SK-N-SH (cell line): ENCODE data around the gene LAGE3. TPM values are rescaled to one million over a fixed set of nuclear protein-coding genes. Genes with fewer than 3 reads are reported as not detected.

Source experiments
- CTCF ChIA-PET: fragments of 300-600, 350-600 bp; formaldehyde crosslinking; extraction: SDS; loops from one replicate; lab custom pipeline; 2021; lab: Yijun Ruan, JAX
- POLR2A ChIA-PET: fragments of 350-600 bp; sonication (Branson Sonifier 250); formaldehyde crosslinking; extraction: SDS; loops from one replicate; lab custom pipeline; 2020; ENCODE audit warnings: antibody characterized with exemption, inconsistent platforms; lab: Yijun Ruan, JAX
- DNase-seq: peaks from one replicate; pipeline ENCODE4 v3.0.0; 2012
- H2AFZ ChIP-seq: fragments of 200-600 bp; sonication (generic); 2 replicates; pipeline ENCODE4 v1.8.1; 2016; ENCODE audit warnings: antibody characterized with exemption, mild to moderate bottlenecking, low read depth
- H3F3A ChIP-seq: fragments of 200-600 bp; sonication (generic); replicated peaks from 2 replicates; pipeline ENCODE3; 2016; ENCODE audit warnings: antibody characterized with exemption, mild to moderate bottlenecking; ENCODE audit not compliant: insufficient read depth
- H3K27ac ChIP-seq, 2 experiments: fragments of 200-500 bp in 1 of 2; fragments of 200-600 bp in 1 of 2; sonication (Bioruptor generic) in 1 of 2; sonication (generic), shearing (Covaris generic) in 1 of 2; 2 replicates each; pipeline versions ENCODE4 v1.5.1 to v1.6.1; 2014 to 2016; ENCODE audit warnings: low read depth in 2 of 2, inconsistent platforms in 1 of 2, low read length in 1 of 2, mild to moderate bottlenecking in 1 of 2, mixed read lengths in 1 of 2
- H3K27me3 ChIP-seq: fragments of 200-600 bp; sonication (generic), shearing (Covaris generic); 2 replicates; pipeline ENCODE4 v1.6.1; 2016; ENCODE audit warnings: mixed run types; ENCODE audit not compliant: insufficient read depth
- H3K36me3 ChIP-seq, 2 experiments: fragments of 200-500 bp in 1 of 2; fragments of 200-600 bp in 1 of 2; sonication (Bioruptor generic) in 1 of 2; sonication (generic) in 1 of 2; replicated peaks in 1 of 2; 2 replicates each; pipeline versions ENCODE3 to v1.5.1; 2014 to 2016; ENCODE audit warnings: low read length in 1 of 2, mild to moderate bottlenecking in 1 of 2; ENCODE audit not compliant: insufficient read depth in 2 of 2, control insufficient read depth in 1 of 2
- H3K4me1 ChIP-seq, 2 experiments: fragments of 200-500 bp in 1 of 2; fragments of 200-600 bp in 1 of 2; sonication (Bioruptor generic) in 1 of 2; sonication (generic), shearing (Covaris generic) in 1 of 2; 2 replicates each; pipeline versions ENCODE4 v1.5.1 to v1.6.1; 2014 to 2016; ENCODE audit warnings: low read depth in 1 of 2, low read length in 1 of 2, mixed run types in 1 of 2; ENCODE audit not compliant: insufficient read depth in 2 of 2, control insufficient read depth in 1 of 2
- H3K4me2 ChIP-seq: fragments of 200-600 bp; sonication (generic), shearing (Covaris generic); 2 replicates; pipeline ENCODE4 v1.6.1; 2017; ENCODE audit warnings: mixed run types
- H3K4me3 ChIP-seq, 2 experiments: fragments of 200-500 bp in 1 of 2; fragments of 200-600 bp in 1 of 2; sonication (Bioruptor generic) in 1 of 2; sonication (generic), shearing (Covaris generic) in 1 of 2; 2 replicates each; pipeline versions ENCODE4 v1.5.1 to v1.8.1; 2014 to 2016; ENCODE audit warnings: low read depth in 2 of 2, inconsistent platforms in 1 of 2, low read length in 1 of 2, mild to moderate bottlenecking in 1 of 2, mixed read lengths in 1 of 2, moderate library complexity in 1 of 2
- H3K79me2 ChIP-seq: fragments of 200-600 bp; sonication (generic); 2 replicates; pipeline ENCODE4 v1.8.1; 2017; ENCODE audit warnings: mild to moderate bottlenecking; ENCODE audit not compliant: insufficient read depth
- H3K9ac ChIP-seq: fragments of 200-600 bp; sonication (generic); 2 replicates; pipeline ENCODE4 v1.6.1; 2017; ENCODE audit warnings: mixed run types
- H3K9me2 ChIP-seq: fragments of 200-600 bp; sonication (generic); 2 replicates; pipeline ENCODE4 v1.6.1; 2017; ENCODE audit warnings: mixed run types
- H3K9me3 ChIP-seq: fragments of 200-600 bp; sonication (generic); 2 replicates; pipeline ENCODE4 v1.6.1; 2017; ENCODE audit warnings: mixed run types, mild to moderate bottlenecking, moderate library complexity
- H4K20me1 ChIP-seq: fragments of 200-600 bp; sonication (generic); 2 replicates; pipeline ENCODE4 v1.6.1; 2017; ENCODE audit warnings: mild to moderate bottlenecking, mixed run types; ENCODE audit not compliant: insufficient read depth
- EP300 ChIP-seq, 2 experiments: IDR thresholded peaks; 2 replicates each; pipeline versions ENCODE4 v1.4.0 to v1.6.1; 2012; ENCODE audit warnings: borderline replicate concordance in 1 of 2, low read depth in 1 of 2, low read length in 1 of 2
- FOSL2 ChIP-seq: IDR thresholded peaks from 2 replicates; pipeline ENCODE4 v1.4.0; 2012; ENCODE audit warnings: low read depth, mild to moderate bottlenecking, moderate library complexity, borderline replicate concordance
- FOXJ3 ChIP-seq: sonication (generic); formaldehyde crosslinking; IDR thresholded peaks from 2 replicates; pipeline ENCODE4 v1.5.1; 2020; ENCODE audit warnings: mild to moderate bottlenecking, missing genetic modification reagents
- GATA2 ChIP-seq: sonication (generic); formaldehyde crosslinking; IDR thresholded peaks from 2 replicates; pipeline ENCODE4 v1.5.0; 2020; ENCODE audit warnings: mild to moderate bottlenecking, missing genetic modification reagents
- MAX ChIP-seq: IDR thresholded peaks from 2 replicates; pipeline ENCODE4 v1.4.0; 2012; ENCODE audit warnings: low read depth
- MEF2A ChIP-seq: IDR thresholded peaks from 2 replicates; pipeline ENCODE4 v1.4.0; 2012; ENCODE audit warnings: low read depth, borderline replicate concordance
- MXI1 ChIP-seq: IDR thresholded peaks from 2 replicates; pipeline ENCODE4 v1.6.1; 2012; ENCODE audit warnings: mild to moderate bottlenecking, low read depth, low read length, improper control_type of control experiment
- PBX3 ChIP-seq: IDR thresholded peaks from 2 replicates; pipeline ENCODE4; 2012
- POLR2AphosphoS5 ChIP-seq: IDR thresholded peaks from 2 replicates; pipeline ENCODE4 v1.6.1; 2012; ENCODE audit warnings: low read depth, low read length
- RAD21 ChIP-seq: IDR thresholded peaks from 2 replicates; pipeline ENCODE4 v1.6.1; 2012; ENCODE audit warnings: mild to moderate bottlenecking, low read length
- RCOR1 ChIP-seq: fragments of 150-350 bp; IDR thresholded peaks from 2 replicates; pipeline ENCODE4 v1.6.1; 2017; ENCODE audit warnings: antibody characterized with exemption, low read length
- SIN3A ChIP-seq: IDR thresholded peaks from 2 replicates; pipeline ENCODE4 v1.6.1; 2012; ENCODE audit warnings: low read depth, mild to moderate bottlenecking, low read length, moderate library complexity, borderline replicate concordance
- TCF12 ChIP-seq: IDR thresholded peaks from 2 replicates; pipeline ENCODE4 v1.4.0; 2012
- WGBS: methylation state at CpG from one replicate; pipeline ENCODE4 v1.1.6; 2017; ENCODE audit warnings: low lambda C conversion rate; 5-methylcytosine and 5-hydroxymethylcytosine counted together
- polyA plus RNA-seq, 3 experiments: library from polyadenylated mRNA; depleted of rRNA; stranded (reverse); fragments of >200 nt; gene quantifications; 2 replicates each; pipeline ENCODE4 v1.2.3, GENCODE V29; 2012
- TF ChIP-seq, protein P1 (sequence below): fragments of 150-350 bp; IDR thresholded peaks from 2 replicates; pipeline ENCODE4 v1.6.1; 2017; ENCODE audit warnings: antibody characterized with exemption, low read length, low read depth, borderline replicate concordance
- TF ChIP-seq, protein P2 (sequence below): fragments of 200-600 bp; sonication (generic); IDR thresholded peaks from 2 replicates; pipeline ENCODE4 v1.6.1; 2017; ENCODE audit warnings: antibody characterized with exemption, mild to moderate bottlenecking, moderate library complexity
- TF ChIP-seq, protein P3 (sequence below): IDR thresholded peaks from 2 replicates; pipeline ENCODE4 v1.4.0; 2012; ENCODE audit warnings: low read depth, borderline replicate concordance

The LAGE3 gene
- polyA plus RNA-seq, 1 of the 3 experiments (the other 2 are of a cell fraction): 37.2 TPM

DNA sequence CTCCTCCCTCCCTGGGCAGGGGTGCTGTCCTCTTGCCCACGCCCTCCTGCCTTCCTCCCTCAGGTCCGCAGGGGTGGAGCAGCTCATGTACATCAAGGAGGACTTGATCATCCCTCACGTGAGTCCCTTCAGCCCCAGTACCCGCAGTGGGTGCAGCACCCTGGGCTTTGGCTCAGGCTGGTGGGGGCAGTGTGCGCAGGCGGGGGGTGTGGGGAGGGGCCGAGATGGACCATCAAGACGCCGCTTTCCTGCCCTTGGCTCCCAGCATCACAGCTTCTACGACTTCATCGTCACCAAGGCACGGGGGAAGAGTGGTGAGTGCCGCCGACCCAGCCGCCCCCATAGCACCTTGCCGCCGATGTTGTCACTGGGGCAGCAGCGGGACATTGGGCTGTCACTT is 29.5 kb downstream of the LAGE3 start (continued):
- TF ChIP-seq SIN3A (no peak), RAD21 (no peak), TCF12 (no peak), GATA2 (CRISPR knock-in tag) (no peak)

GRCh38 chrX:154448484-154448883 is 30.6 kb downstream of the LAGE3 start:
- Histone ChIP-seq H3K4me1 (peaks cover 0 to 13% of the 10 kb centered on the region in 2 experiments; a peak in 1 of 4 replicates), H3K36me3 (peaks cover 0 to 2% of the 10 kb centered on the region in 2 experiments), H3K27ac (no peak overlapping the region), H4K20me1 (0 out of 2 replicates have a peak, but pooled peaks cover 5% of the 10 kb centered on the region), H3K9me3 (no peaks in the 10 kb centered on the region), H3K27me3 (peaks cover 23% of the 10 kb centered on the region), H3K4me3 (no peak overlapping the region), H3K79me2 (peaks cover 20% of the 10 kb centered on the region), H3F3A (peaks cover under 1% of the 10 kb centered on the region), H3K9ac (no peak overlapping the region), H3K9me2 (no peaks in the 10 kb centered on the region), H2AFZ (no peak overlapping the region), H3K4me2 (no peak overlapping the region)
- WGBS: 63% methylated on average over 9 of the region's 14 CpGs
- DNase-seq: no peak
- ChIA-PET CTCF (no interaction called here), POLR2A (no interaction called here)
- TF ChIP-seq, protein P1, sequence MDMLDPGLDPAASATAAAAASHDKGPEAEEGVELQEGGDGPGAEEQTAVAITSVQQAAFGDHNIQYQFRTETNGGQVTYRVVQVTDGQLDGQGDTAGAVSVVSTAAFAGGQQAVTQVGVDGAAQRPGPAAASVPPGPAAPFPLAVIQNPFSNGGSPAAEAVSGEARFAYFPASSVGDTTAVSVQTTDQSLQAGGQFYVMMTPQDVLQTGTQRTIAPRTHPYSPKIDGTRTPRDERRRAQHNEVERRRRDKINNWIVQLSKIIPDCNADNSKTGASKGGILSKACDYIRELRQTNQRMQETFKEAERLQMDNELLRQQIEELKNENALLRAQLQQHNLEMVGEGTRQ: no peak
- TF ChIP-seq, protein P2, sequence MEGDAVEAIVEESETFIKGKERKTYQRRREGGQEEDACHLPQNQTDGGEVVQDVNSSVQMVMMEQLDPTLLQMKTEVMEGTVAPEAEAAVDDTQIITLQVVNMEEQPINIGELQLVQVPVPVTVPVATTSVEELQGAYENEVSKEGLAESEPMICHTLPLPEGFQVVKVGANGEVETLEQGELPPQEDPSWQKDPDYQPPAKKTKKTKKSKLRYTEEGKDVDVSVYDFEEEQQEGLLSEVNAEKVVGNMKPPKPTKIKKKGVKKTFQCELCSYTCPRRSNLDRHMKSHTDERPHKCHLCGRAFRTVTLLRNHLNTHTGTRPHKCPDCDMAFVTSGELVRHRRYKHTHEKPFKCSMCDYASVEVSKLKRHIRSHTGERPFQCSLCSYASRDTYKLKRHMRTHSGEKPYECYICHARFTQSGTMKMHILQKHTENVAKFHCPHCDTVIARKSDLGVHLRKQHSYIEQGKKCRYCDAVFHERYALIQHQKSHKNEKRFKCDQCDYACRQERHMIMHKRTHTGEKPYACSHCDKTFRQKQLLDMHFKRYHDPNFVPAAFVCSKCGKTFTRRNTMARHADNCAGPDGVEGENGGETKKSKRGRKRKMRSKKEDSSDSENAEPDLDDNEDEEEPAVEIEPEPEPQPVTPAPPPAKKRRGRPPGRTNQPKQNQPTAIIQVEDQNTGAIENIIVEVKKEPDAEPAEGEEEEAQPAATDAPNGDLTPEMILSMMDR: no peak
- TF ChIP-seq, protein P3, sequence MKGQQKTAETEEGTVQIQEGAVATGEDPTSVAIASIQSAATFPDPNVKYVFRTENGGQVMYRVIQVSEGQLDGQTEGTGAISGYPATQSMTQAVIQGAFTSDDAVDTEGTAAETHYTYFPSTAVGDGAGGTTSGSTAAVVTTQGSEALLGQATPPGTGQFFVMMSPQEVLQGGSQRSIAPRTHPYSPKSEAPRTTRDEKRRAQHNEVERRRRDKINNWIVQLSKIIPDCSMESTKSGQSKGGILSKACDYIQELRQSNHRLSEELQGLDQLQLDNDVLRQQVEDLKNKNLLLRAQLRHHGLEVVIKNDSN: no peak
- no peak for TF ChIP-seq RCOR1
- no peak for TF ChIP-seq EP300 (IDR thresholded peaks at IDR 0.05; ENCODE audit: borderline replicate concordance in 1 of 2, low read depth in 1 of 2, low read length in 1 of 2)

- peaks cover 4% of the 10 kb centered on the region for H3F3A ChIP-seq
- no peak overlapping the region for H3K27ac ChIP-seq
- no peak for DNase-seq
- no peak overlapping the region for H3K9ac ChIP-seq
- peaks cover 20% of the 10 kb centered on the region for H3K79me2 ChIP-seq
- no peak overlapping the region for H3K4me3 ChIP-seq
- H2AFZ ChIP-seq: no peak overlapping the region
- no peaks in the 10 kb centered on the region for H3K9me2 ChIP-seq
- WGBS: 68% methylated on average over 12 of the region's 12 CpGs
- POLR2A ChIA-PET: interaction anchor here (0.5 kb wide), 1 partner anchor 67 kb away, joined by 3 read pairs; the partner anchor contains the start of gene EMD
- H3K4me2 ChIP-seq: no peak overlapping the region
- peaks cover 0 to 10% of the 10 kb centered on the region in 2 experiments for H3K36me3 ChIP-seq
- H3K27me3 ChIP-seq: peaks cover 23% of the 10 kb centered on the region
- CTCF ChIA-PET: no interaction called here
- 0 out of 2 replicates have a peak, but pooled peaks cover 5% of the 10 kb centered on the region for H4K20me1 ChIP-seq
- H3K4me1 ChIP-seq: peaks cover 0 to 14% of the 10 kb centered on the region in 2 experiments; a peak in 1 of 4 replicates
- no peaks in the 10 kb centered on the region for H3K9me3 ChIP-seq
- TF ChIP-seq, protein P3: no peak
- no peak for TF ChIP-seq PBX3
- no peak for TF ChIP-seq MEF2A
- TF ChIP-seq MAX: no peak
- no peak for TF ChIP-seq GATA2 (CRISPR knock-in tag)
- no peak for TF ChIP-seq FOSL2
- TF ChIP-seq, protein P2: no peak
- no peak for TF ChIP-seq FOXJ3 (CRISPR knock-in tag)
- TF ChIP-seq MXI1: no peak
- TF ChIP-seq POLR2AphosphoS5: no peak
These were observed 32.7 kb downstream of the LAGE3 start for GRCh38 chrX:154446430-154446829.
